Stimulated activated naive CD8-positive, alpha-beta T cell treated with anti-CD3 and anti-CD28 coated beads, Interleukin-15, amount 100 ng/mL, for 72 hours (primary cell): Measurements from ENCODE around the gene PAX5.

Experiments
- ATAC-seq: fragments of 150-1000 bp; cut with Tn5 transposase; 2 replicates; pipeline ENCODE4 v1.10.0; 2021; ENCODE audit warnings: mild to moderate bottlenecking, moderate library complexity
- DNase-seq, 2 donors: peaks; one replicate each; pipeline ENCODE4 v3.0.0; 2021 to 2022
- H3K27ac Mint-ChIP-seq, 2 donors: one replicate each; pipeline ENCODE4 v1.8.0; 2022; ENCODE audit warnings: mild to moderate bottlenecking in 2 of 2, mixed read lengths in 2 of 2, moderate library complexity in 2 of 2
- H3K27me3 Mint-ChIP-seq: one replicate; pipeline ENCODE4 v1.8.0; 2022; ENCODE audit warnings: mixed read lengths
- H3K4me1 Mint-ChIP-seq: one replicate; pipeline ENCODE4 v1.8.0; 2022; ENCODE audit warnings: mild to moderate bottlenecking, mixed read lengths
- H3K4me3 Mint-ChIP-seq, 2 donors: one replicate each; pipeline ENCODE4 v1.8.0; 2022; ENCODE audit warnings: mild to moderate bottlenecking in 2 of 2, mixed read lengths in 2 of 2, moderate library complexity in 1 of 2
- H3K9me3 Mint-ChIP-seq, 2 donors: one replicate each; pipeline ENCODE4 v1.8.0; 2022; ENCODE audit warnings: mixed read lengths in 2 of 2

Gene PAX5

DNA sequence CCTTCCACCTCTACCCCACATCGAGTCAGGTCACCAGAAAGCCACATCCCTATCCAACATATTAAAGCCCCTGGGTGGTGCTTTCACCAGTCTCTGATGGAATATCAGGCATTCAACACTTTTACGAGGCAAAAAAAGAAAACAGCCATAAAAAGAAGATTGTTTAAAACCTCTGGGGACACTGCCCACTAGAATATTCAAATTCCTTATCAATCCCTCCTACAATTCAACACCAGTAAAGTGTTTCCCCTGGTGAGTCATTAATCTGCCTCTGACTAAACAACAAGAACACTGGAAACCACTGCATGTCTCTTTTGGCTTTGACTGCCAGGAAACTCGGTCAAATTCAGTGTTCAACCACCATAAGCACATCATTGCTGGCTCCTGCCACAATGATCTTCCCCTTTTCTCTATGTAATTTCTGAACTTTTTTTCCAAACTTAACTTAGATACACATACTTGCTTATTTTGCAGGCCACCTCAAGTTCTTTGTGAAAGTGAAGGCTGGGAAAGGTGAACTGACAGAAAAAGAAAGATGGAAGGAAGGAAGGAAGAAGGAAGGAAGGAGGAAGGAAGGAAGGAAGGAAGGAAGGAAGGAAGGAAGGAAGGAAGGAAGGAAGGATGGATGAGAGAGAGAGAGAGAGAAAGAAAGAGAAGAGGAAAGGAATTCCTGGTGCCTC is 105.3 kb downstream of the PAX5 start:
- Mint-ChIP-seq H3K27me3 (peaks cover 51% of the 10 kb centered on the region), H3K4me1 (peaks cover 28% of the 10 kb centered on the region), H3K9me3 (peaks cover 5 to 7% of the 10 kb centered on the region in 2 donors), H3K27ac (peak overlapping the region in 1 of 2 donors; percentile 75), H3K4me3 (peak overlapping the region in 1 of 2 donors; percentile 80)
- DNase-seq = peak in 1 of 2 donors; percentile 70
- peak; percentile 89 for ATAC-seq

DNA sequence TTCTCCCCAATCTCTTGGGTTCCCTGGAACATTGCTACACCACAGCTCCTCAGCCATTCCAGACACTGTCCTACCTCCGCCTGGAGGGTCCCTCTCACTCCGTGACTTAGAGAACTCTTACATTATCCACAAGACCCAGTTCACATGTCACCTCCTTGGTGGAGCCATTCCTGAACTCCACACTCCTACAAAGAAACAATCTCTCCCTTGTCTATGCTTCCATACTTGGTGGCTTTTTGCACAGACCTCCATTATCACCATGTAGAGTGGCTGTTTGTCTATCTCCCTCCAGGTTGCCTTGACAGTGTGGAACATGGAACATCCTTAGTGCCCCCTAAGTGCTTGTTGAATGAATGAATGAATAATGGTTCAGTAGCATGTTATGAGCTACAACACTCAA is 105.9 kb downstream of the PAX5 start:
- peak overlapping the region in 1 of 2 donors; percentile 80 for H3K4me3 Mint-ChIP-seq
- DNase-seq (no peak), ATAC-seq (no peak)
- H3K27ac Mint-ChIP-seq = no peak overlapping the region
- H3K27me3 Mint-ChIP-seq = peaks cover 48% of the 10 kb centered on the region
- peaks cover 32% of the 10 kb centered on the region for H3K4me1 Mint-ChIP-seq
- peaks cover 5 to 7% of the 10 kb centered on the region in 2 donors for H3K9me3 Mint-ChIP-seq

DNA sequence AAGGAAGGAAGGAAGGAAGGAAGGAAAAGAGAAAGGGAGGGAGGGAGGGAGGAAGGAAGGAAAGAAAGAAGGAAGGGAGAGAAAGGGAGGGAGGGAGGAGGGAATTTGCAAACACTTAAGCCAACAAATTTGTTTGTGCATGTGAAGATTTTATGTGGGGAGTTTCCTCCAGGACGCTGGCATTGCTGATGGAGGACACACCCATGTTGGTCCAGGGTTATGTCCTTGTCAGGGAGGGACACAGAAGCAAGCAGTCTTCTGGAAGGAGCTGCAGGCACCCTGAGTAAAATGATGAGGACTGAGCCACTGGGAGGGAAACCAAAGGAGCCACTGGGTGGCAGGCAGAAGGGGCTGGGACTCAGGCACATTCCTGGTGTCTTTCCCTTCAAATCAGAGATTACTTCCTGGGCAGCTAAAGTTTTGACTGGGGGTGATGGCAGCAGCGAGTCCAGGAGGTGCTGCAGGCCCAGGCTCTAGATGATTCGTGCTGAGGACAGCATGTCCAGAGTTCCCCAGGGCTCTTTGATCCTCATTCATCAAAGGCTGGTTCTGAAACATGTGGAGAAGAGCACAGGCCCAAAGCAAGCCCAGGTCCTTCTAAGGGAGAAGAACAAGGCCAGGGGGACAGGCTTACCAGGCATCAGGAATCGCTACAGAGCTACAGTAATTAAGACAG is 109.2 kb downstream of the PAX5 start:
- Mint-ChIP-seq H3K4me1 (peaks cover 38% of the 10 kb centered on the region), H3K27me3 (peaks cover 62% of the 10 kb centered on the region), H3K9me3 (no peaks in the 10 kb centered on the region), H3K4me3 (peak overlapping the region in 1 of 2 donors; percentile 58), H3K27ac (peak overlapping the region; percentile 28 to 94)
- no peak for DNase-seq
- no peak for ATAC-seq

DNA sequence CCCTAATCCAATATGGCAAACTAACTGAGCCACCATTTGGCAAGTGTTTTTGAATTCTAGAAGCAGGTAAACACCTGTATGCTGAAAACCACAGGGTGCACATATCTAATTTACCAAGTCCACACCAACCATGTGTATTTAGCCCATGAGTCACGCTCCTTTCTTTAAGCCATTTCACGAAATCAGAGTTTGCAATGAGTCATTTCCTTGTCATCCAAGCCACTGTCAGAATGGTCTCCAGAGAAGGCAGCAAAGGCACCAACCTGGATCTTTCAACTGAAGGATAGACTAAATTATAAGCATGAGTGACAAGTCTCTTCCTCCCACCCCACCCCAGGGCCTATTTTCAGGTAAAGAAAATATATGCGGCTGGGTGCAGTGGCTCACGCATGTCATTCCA is 110.0 kb downstream of the PAX5 start:
- Mint-ChIP-seq H3K4me3 (peak overlapping the region in 1 of 2 donors; percentile 58), H3K9me3 (no peaks in the 10 kb centered on the region), H3K4me1 (peaks cover 30% of the 10 kb centered on the region), H3K27me3 (peaks cover 70% of the 10 kb centered on the region), H3K27ac (peak overlapping the region in 1 of 2 donors; percentile 94)
- peak; percentile 88 for ATAC-seq
- DNase-seq = peak; percentile 21 to 59

DNA sequence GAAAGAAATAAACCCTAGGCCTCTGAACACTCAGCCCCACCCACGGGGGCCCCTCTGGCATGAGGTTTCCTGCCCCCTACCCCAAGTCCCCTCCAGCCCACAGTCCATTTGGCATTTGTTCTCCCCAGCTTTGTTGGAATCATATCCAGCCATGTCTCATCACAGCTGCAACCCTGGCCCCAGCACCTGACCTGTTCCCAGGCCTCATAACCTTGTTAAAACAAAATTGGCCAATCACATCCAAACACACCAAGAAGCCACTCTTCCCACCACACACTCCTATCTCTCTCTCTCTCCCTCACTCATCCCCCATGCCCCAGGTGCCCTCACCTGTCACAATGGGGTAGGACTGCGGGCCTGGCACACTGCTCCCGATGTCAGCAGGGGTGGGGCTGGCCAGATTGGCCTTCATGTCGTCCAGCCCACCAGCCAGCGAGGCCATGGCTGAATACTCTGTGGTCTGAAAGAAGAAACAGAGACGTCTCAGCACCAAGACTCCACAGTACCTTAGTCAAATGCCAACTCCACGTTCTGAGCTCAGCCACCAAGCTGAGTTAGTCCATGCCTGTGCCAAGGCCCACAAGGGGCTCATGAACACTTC is 110.9 kb downstream of the PAX5 start:
- H3K4me1 Mint-ChIP-seq = peaks cover 22% of the 10 kb centered on the region
- H3K4me3 Mint-ChIP-seq = no peak overlapping the region
- H3K9me3 Mint-ChIP-seq = no peaks in the 10 kb centered on the region
- ATAC-seq = no peak
- H3K27ac Mint-ChIP-seq = no peak overlapping the region
- H3K27me3 Mint-ChIP-seq = peaks cover 71% of the 10 kb centered on the region
- no peak for DNase-seq

DNA sequence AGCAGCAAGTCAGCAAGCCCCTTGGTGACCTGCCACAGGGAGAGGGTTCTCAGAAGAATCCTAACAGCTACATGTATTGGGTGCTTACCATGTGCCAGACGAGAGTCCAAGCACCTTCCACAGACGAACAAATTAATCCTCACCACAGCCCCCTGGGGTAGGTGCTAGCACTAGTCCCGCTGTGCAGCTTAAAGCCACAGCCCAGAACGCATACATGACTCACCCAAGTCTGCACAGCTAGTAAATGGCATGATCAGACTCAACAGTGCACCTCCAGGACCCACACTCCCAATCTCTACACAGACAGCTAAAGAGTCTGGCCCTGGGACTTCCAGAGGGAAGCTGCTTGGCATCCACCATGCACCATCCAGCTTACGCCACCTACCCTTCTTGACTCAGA is 111.5 kb downstream of the PAX5 start:
- Mint-ChIP-seq H3K4me1 (peaks cover 22% of the 10 kb centered on the region), H3K4me3 (no peak overlapping the region), H3K27me3 (peaks cover 72% of the 10 kb centered on the region), H3K27ac (no peak overlapping the region), H3K9me3 (no peaks in the 10 kb centered on the region)
- no peak for ATAC-seq
- DNase-seq = no peak

DNA sequence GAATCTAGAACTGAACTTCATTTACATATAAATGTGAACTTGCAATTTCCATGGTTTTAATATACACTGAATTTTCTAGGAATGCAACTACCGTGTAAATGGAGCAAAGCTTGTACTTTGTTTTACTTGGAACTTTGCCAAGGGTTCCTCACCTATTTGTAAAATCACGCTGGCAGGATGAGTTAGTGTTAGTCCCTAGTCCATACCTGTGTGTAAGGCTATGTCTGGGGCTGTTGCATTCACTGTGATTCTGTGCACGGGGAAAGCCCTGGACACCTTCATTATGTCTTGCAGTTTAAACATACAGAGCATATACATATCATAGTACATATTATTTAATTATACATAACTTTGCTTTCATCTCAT is 119.9 kb downstream of the PAX5 start:
- no peak for DNase-seq
- Mint-ChIP-seq H3K4me3 (no peak overlapping the region), H3K27me3 (peaks cover 57% of the 10 kb centered on the region), H3K27ac (no peak overlapping the region), H3K9me3 (no peaks in the 10 kb centered on the region), H3K4me1 (no peaks in the 10 kb centered on the region)
- ATAC-seq = no peak

DNA sequence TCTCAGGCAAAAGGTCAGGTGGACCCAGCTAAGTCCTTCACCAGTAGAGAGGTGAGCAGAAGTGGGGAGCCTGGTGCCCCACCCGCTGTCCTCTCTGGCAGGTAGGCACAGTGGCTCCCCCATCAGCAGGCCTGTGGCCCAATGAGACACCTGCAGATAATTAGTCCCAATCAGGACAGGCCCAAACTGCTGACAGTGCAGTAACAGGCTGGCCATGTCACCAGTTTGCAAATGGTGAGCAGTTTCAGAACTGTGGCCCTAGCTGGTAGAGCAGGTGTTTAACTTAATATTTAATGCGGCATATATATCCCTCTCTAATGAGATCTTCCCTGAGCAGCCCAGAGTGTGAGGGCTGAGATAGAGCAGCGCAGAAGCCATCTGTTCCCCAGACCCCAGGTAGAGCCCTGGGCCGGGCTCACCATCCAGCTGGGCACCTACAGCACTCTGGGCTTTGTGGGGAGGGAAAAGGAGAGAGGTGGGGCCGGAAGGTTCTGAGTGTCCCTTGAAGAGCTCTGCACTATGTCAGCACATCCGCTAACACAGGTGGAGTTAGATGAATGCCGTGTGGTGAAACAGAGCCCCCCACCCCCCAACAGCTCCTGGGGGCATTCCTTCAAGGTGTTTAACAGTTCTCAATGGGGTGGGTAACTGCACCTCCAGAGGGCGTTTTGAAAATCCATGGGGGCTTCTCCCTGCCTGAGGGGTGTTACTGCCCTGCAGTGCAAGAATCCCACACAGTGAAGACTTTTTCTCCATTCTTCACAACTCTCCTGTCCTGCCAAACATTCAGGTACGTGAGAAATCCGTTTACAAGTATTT is 120.5 kb downstream of the PAX5 start:
- H3K9me3 Mint-ChIP-seq = no peaks in the 10 kb centered on the region
- no peak overlapping the region for H3K27ac Mint-ChIP-seq
- DNase-seq (no peak), ATAC-seq (no peak)
- H3K4me3 Mint-ChIP-seq = no peak overlapping the region
- H3K4me1 Mint-ChIP-seq = no peaks in the 10 kb centered on the region
- H3K27me3 Mint-ChIP-seq = peaks cover 56% of the 10 kb centered on the region

DNA sequence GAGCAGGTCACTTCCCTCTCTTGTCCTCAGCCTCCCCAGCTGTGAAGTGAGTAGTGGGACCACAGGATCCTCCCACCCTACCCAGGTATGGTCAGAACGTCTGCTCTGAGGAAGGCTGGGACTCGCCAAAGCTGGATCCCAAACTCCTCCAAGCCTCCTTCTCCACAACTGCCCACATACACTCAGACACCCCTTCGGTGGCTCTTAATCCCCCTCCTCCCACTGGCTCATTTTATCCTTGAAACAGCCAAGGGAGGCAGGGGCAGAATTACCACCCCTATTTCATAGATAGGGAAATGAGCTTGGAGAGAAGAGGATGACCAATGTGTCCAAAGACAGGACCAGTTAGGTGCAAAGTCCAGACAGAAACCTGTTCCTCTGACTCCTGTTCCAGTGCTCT is 121.4 kb downstream of the PAX5 start:
- no peak for DNase-seq
- no peaks in the 10 kb centered on the region for H3K4me1 Mint-ChIP-seq
- H3K4me3 Mint-ChIP-seq = no peak overlapping the region

DNA sequence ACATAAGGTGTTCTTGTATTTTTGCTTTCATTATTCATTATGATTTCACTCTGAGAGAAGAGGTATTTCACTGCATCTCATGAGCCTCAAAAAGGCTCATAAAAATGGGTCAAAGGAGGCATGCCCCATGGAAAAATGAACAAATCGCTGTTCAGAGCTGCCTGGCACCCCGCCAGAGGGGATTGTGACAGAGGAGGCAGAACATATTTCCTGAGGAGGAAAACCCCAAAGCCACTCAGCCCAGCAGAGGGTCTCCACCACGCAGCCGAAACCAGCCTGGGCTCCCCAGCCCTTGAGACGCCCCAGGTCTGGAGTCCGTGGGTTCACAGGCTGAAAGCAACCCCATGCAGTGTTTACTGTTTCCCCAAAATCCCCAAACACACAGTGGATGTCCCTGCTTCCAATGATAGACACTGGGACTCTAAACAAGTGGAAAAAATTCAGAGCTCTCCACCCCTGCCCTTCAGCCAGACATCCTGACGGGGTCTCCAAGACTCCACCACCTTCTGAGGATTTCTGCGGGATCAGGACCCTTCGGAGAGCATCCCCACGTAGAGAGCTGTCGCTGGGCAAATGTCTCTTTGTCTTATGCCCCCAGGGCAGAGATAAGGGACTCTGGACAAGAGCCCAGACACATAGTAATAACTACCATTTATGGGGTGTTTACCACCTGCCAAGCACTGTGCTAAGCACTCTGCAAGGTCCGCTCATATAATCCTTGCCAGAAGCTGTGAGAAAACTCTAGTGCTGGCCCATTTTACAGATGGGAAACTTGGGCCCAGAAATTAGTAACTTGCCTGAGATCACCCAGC is 122.3 kb downstream of the PAX5 start:
- no peak overlapping the region for H3K27ac Mint-ChIP-seq

More for the DNA sequence above, 121.4 kb downstream of the PAX5 start:
- H3K9me3 Mint-ChIP-seq = no peaks in the 10 kb centered on the region
- peaks cover 54% of the 10 kb centered on the region for H3K27me3 Mint-ChIP-seq
- ATAC-seq = no peak
- no peak overlapping the region for H3K27ac Mint-ChIP-seq

DNA sequence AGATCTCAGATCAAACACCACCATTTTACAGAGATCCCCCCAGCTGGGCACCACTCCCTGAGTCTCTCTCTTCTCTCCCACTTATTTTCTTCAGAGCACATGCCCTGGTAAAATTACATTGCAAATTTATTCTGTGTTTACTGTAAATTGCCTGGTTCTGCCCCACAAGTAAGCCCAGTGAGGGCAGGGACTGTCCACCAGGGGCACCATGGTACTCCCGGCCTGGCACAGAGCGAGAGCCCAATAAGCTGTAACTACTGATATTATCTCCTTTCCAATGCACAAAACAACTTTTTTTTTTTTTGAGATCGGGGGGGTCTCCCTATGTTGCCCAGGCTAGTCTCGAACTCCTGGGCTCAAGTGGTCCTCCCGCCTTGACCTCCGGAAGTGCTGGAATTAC is 123.0 kb downstream of the PAX5 start:
- Mint-ChIP-seq H3K4me1 (no peaks in the 10 kb centered on the region), H3K9me3 (no peaks in the 10 kb centered on the region), H3K27ac (no peak overlapping the region), H3K27me3 (peaks cover 69% of the 10 kb centered on the region), H3K4me3 (no peak overlapping the region)
- no peak for ATAC-seq
- no peak for DNase-seq

More for the DNA sequence above, 122.3 kb downstream of the PAX5 start:
- Mint-ChIP-seq H3K27me3 (peaks cover 62% of the 10 kb centered on the region), H3K9me3 (no peaks in the 10 kb centered on the region), H3K4me1 (no peaks in the 10 kb centered on the region), H3K4me3 (no peak overlapping the region)
- DNase-seq (no peak), ATAC-seq (no peak)

DNA sequence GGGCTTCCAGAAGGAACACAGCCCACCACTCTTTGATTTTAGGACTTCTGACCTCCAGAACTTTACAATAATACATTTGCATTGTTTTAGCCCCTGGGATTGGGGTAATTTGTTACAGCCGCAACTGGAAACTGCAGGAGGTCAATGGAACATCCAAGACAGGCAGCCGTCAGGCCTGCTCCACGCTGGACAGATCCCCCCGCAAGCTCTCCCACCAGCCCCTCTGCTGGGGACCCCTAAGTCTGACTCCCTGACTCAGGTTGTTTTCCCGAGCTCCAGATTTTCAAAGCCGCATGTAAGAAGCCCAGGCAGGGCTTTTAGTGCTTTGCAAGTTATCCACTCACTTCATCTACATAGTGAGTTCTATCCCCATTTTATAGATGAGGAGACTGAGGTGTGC is 127.6 kb downstream of the PAX5 start:
- DNase-seq (no peak), ATAC-seq (no peak)
- no peak overlapping the region for H3K27ac Mint-ChIP-seq
- H3K27me3 Mint-ChIP-seq = peaks cover 59% of the 10 kb centered on the region
- no peak overlapping the region for H3K4me3 Mint-ChIP-seq
- H3K9me3 Mint-ChIP-seq = no peaks in the 10 kb centered on the region
- peaks cover 13% of the 10 kb centered on the region for H3K4me1 Mint-ChIP-seq

DNA sequence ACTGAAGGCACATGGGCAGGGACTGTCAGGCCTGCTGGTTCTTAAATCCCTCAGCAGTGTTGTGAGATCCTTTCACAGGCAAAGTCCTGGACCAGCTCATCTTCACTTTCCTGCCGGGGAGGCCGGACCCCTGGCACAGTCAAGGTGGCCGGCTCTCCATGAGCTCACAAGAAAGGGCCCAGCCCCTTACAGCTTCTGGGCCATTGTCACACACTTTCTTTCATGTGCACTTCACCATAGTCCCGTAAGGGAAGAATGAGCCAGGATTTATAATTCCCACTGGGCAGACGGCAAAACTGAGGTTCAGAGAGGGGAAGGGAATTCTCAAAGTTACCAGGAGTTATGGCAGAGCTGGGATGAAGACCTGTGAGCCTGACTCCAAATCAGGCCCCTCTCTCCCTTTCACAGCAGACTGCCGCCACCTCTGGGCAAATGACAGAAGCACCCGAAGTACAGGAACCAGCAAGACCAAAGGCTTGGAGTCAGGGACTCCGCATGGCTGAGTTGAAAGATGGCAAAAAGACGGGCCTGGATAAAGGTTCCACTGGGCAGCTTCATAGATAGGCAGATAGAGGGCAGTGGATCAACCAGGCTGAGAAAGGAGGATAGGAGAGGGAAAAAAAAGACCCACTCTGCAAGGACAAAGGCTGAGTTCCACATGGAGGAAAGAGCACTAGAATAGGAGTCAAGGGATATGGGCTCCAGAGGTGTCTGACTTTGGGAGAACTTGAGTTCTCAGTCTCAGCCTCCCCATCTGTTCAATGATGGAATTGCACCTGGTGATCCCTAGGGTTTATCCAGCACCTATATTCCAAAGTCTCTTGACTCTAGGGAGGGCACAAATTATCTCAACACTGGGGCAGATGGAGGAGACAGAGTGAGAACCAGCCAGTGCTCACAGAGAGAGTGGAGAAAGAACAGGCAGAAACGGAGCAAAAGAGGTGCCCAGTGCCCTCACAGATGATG is 128.7 kb downstream of the PAX5 start:
- H3K4me1 Mint-ChIP-seq = peaks cover 13% of the 10 kb centered on the region
- DNase-seq (no peak), ATAC-seq (no peak)
- no peaks in the 10 kb centered on the region for H3K9me3 Mint-ChIP-seq
- H3K27me3 Mint-ChIP-seq = peaks cover 59% of the 10 kb centered on the region
- H3K27ac Mint-ChIP-seq = no peak overlapping the region
- no peak overlapping the region for H3K4me3 Mint-ChIP-seq
